Measurements from ENCODE around the gene TMEM119. TPM values are rescaled to one million over a fixed set of nuclear protein-coding genes. Genes with fewer than 3 reads are reported as not detected.
A peak's percentile ranks its signal among the peaks of the same experiment; 100 is the strongest.

Gene TMEM119
- total RNA-seq, 1 donor from 2014 or later = 1.3 TPM

GRCh38 chr12:108573317-108573716 lies 24.6 kb downstream of the TMEM119 start:
- Histone ChIP-seq H3K36me3 (peaks cover 18% of the 10 kb centered on the region), H3K27ac (replicated peaks) (no peak overlapping the region), H3K4me1 (peaks cover 18% of the 10 kb centered on the region), H3K9me3 (replicated peaks) (no peaks in the 10 kb centered on the region), H3K27me3 (ENCODE audit: low read depth) (no peaks in the 10 kb centered on the region), H3K4me3 (no peak overlapping the region)
- intact Hi-C loops (cut with micrococcal nuclease) = no loop called here
- TF ChIP-seq CTCF (IDR thresholded peaks at IDR 0.05; ENCODE audit: borderline replicate concordance) = no peak
- no peak for DNase-seq

- H3K27me3 ChIP-seq (ENCODE audit: low read depth) = no peaks in the 10 kb centered on the region
- DNase-seq = no peak
- intact Hi-C loops (cut with micrococcal nuclease) = no loop called here
Measured at GRCh38 chr12:108572166-108572790, 25.6 kb downstream of the TMEM119 start.

GRCh38 chr12:108571609-108572165 lies 26.2 kb downstream of the TMEM119 start:
- intact Hi-C loops (cut with micrococcal nuclease) = no loop called here
- Histone ChIP-seq H3K27me3 (ENCODE audit: low read depth) (no peaks in the 10 kb centered on the region), H3K9me3 (replicated peaks) (no peaks in the 10 kb centered on the region), H3K4me3 (no peak overlapping the region), H3K27ac (replicated peaks) (no peak overlapping the region), H3K36me3 (peaks cover 34% of the 10 kb centered on the region), H3K4me1 (peaks cover 29% of the 10 kb centered on the region)
- no peak for DNase-seq
- no peak for TF ChIP-seq CTCF (IDR thresholded peaks at IDR 0.05; ENCODE audit: borderline replicate concordance)

More at GRCh38 chr12:108572166-108572790, 25.6 kb downstream of the TMEM119 start:
- H3K36me3 ChIP-seq = peaks cover 28% of the 10 kb centered on the region
- no peak overlapping the region for H3K4me3 ChIP-seq
- H3K4me1 ChIP-seq = peaks cover 28% of the 10 kb centered on the region
- H3K9me3 ChIP-seq (replicated peaks) = no peaks in the 10 kb centered on the region
- H3K27ac ChIP-seq (replicated peaks) = no peak overlapping the region
- TF ChIP-seq CTCF (IDR thresholded peaks at IDR 0.05; ENCODE audit: borderline replicate concordance) = no peak

- H3K27me3 ChIP-seq (ENCODE audit: low read depth) = no peaks in the 10 kb centered on the region
- H3K27ac ChIP-seq (replicated peaks) = no peak overlapping the region
- peak; percentile 42 for TF ChIP-seq CTCF (IDR thresholded peaks at IDR 0.05; ENCODE audit: borderline replicate concordance)
- no peak overlapping the region for H3K4me3 ChIP-seq
- H3K4me1 ChIP-seq = peaks cover 34% of the 10 kb centered on the region
- peaks cover 41% of the 10 kb centered on the region for H3K36me3 ChIP-seq
- H3K9me3 ChIP-seq (replicated peaks) = no peaks in the 10 kb centered on the region
- intact Hi-C loops (cut with micrococcal nuclease) = no loop called here
- DNase-seq = no peak
Measured at GRCh38 chr12:108570743-108571608, 26.9 kb downstream of the TMEM119 start.

- Histone ChIP-seq H3K4me3 (no peak overlapping the region), H3K27me3 (ENCODE audit: low read depth) (no peaks in the 10 kb centered on the region), H3K36me3 (peaks cover 62% of the 10 kb centered on the region), H3K27ac (replicated peaks) (peak overlapping the region; percentile 66), H3K9me3 (replicated peaks) (no peaks in the 10 kb centered on the region), H3K4me1 (peaks cover 59% of the 10 kb centered on the region)
- no peak for TF ChIP-seq CTCF (IDR thresholded peaks at IDR 0.05; ENCODE audit: borderline replicate concordance)
- no peak for DNase-seq
- intact Hi-C loops (cut with micrococcal nuclease) = loop anchor here (5.0 kb wide), 1 partner anchor 49 kb away; no protein-coding TSS in a partner anchor
Measured at GRCh38 chr12:108568338-108569154, 29.3 kb downstream of the TMEM119 start.
